HCT116 (cell line): ENCODE data around the gene ZNF319. TPM values are rescaled to one million over a fixed set of nuclear protein-coding genes. Genes with fewer than 3 reads are reported as not detected.

Experiments
- ATAC-seq: fragments of 200-7000 bp; cut with Tn5 transposase; 2 replicates; pipeline ENCODE4 v1.9.1; 2020; ENCODE audit warnings: mild to moderate bottlenecking, moderate library complexity
- BruUV-seq: library from RNA; stranded (reverse); fragments of 400-500 nt; replicated peaks from 2 replicates; lab custom pipeline; 2021; lab: Mats Ljungman, UMichigan
- CTCF ChIA-PET: fragments of 300-600 bp; sonication (Branson Sonifier 250); formaldehyde crosslinking; loops from one replicate; lab custom pipeline; 2021; ENCODE audit warnings: antibody characterized with exemption; lab: Charles Lee
- POLR2A ChIA-PET: fragments of 300-600, 350-600 bp; sonication (Branson Sonifier 250); formaldehyde crosslinking; loops from one replicate; lab custom pipeline; 2021; ENCODE audit warnings: antibody characterized with exemption; lab: Charles Lee
- RAD21 ChIA-PET, 2 experiments: fragments of 300-600 bp; sonication (Branson Sonifier 250); formaldehyde crosslinking; loops; one replicate each; lab custom pipeline; 2023; ENCODE audit warnings: low total read pairs in 2 of 2; ENCODE audit not compliant: uncharacterized antibody in 2 of 2, unreplicated experiment in 2 of 2, low non-redundant PET in 1 of 2; lab: Charles Lee
- DNase-seq: peaks from one replicate; pipeline ENCODE4 v3.0.0-alpha.2; 2010; ENCODE audit warnings: low read depth, low spot score
- H2AFZ ChIP-seq: fragments of 200-600 bp; shearing (Covaris generic), sonication (generic); 2 replicates; pipeline ENCODE4 v1.6.1; 2017; ENCODE audit warnings: low read depth, mixed run types, mixed read lengths, antibody characterized with exemption, low read length; ENCODE audit not compliant: poor library complexity, severe bottlenecking
- H3K27ac ChIP-seq: 2 replicates; pipeline ENCODE4 v1.5.1; 2012; ENCODE audit warnings: low read depth, low read length
- H3K27me3 ChIP-seq: fragments of 200-600 bp; sonication (generic); 2 replicates; pipeline ENCODE4 v1.6.1; 2016; ENCODE audit warnings: mixed run types, low read length, mixed read lengths; ENCODE audit not compliant: insufficient read depth
- H3K36me3 ChIP-seq, 2 experiments: fragments of 200-500 bp in 1 of 2; fragments of 200-600 bp in 1 of 2; sonication (Bioruptor generic) in 1 of 2; sonication (generic) in 1 of 2; 2 replicates each; pipeline versions ENCODE4 v1.5.1 to v1.6.1; 2014 to 2016; ENCODE audit warnings: low read length in 2 of 2, inconsistent platforms in 1 of 2, mixed read lengths in 1 of 2, mixed run types in 1 of 2; ENCODE audit not compliant: insufficient read depth in 2 of 2, control insufficient read depth in 1 of 2
- H3K4me1 ChIP-seq, 2 experiments: fragments of 200-600 bp in 1 of 2; sonication (generic) in 1 of 2; 2 replicates each; pipeline versions ENCODE4 v1.5.1 to v1.6.1; 2012 to 2017; ENCODE audit warnings: low read length in 2 of 2, inconsistent platforms in 1 of 2, mild to moderate bottlenecking in 1 of 2, mixed read lengths in 1 of 2, mixed run types in 1 of 2, moderate library complexity in 1 of 2; ENCODE audit not compliant: insufficient read depth in 2 of 2, control insufficient read depth in 1 of 2
- H3K4me2 ChIP-seq: fragments of 200-600 bp; sonication (generic); 2 replicates; pipeline ENCODE4 v1.6.1; 2017; ENCODE audit warnings: mixed run types, low read length, mixed read lengths
- H3K4me3 ChIP-seq, 2 experiments: fragments of 200-600 bp in 1 of 2; sonication (generic) in 1 of 2; replicated peaks in 1 of 2; 2 replicates each; pipeline ENCODE4 v1.5.1; 2011 to 2016; ENCODE audit warnings: low read length in 2 of 2, control low read depth in 1 of 2, low read depth in 1 of 2, mild to moderate bottlenecking in 1 of 2, mixed read lengths in 1 of 2, mixed run types in 1 of 2
- H3K79me2 ChIP-seq: fragments of 200-600 bp; sonication (generic); 2 replicates; pipeline ENCODE4 v1.6.1; 2017; ENCODE audit warnings: mild to moderate bottlenecking, mixed run types, low read length, moderate library complexity, mixed read lengths; ENCODE audit not compliant: insufficient read depth
- H3K9ac ChIP-seq: fragments of 200-600 bp; sonication (generic); 2 replicates; pipeline ENCODE4 v1.6.1; 2016; ENCODE audit warnings: low read length, mixed read lengths
- H3K9me2 ChIP-seq: fragments of 200-600 bp; sonication (generic), shearing (Covaris generic); 2 replicates; pipeline ENCODE4 v1.6.1; 2017; ENCODE audit warnings: mixed run types, mild to moderate bottlenecking, moderate library complexity; ENCODE audit not compliant: insufficient read depth
- H3K9me3 ChIP-seq, 2 experiments: fragments of 200-500 bp in 1 of 2; fragments of 200-600 bp in 1 of 2; sonication (Bioruptor generic) in 1 of 2; sonication (generic) in 1 of 2; 2 replicates each; pipeline ENCODE4 v1.6.1; 2014 to 2017; ENCODE audit warnings: low read length in 2 of 2, mixed read lengths in 2 of 2, inconsistent platforms in 1 of 2, low read depth in 1 of 2, mild to moderate bottlenecking in 1 of 2, mixed run types in 1 of 2, moderate library complexity in 1 of 2; ENCODE audit not compliant: control insufficient read depth in 1 of 2, insufficient read depth in 1 of 2
- H4K20me1 ChIP-seq: fragments of 200-600 bp; sonication (generic), shearing (Covaris generic); 2 replicates; pipeline ENCODE4 v1.6.1; 2017; ENCODE audit warnings: mixed run types, mild to moderate bottlenecking, moderate library complexity; ENCODE audit not compliant: insufficient read depth
- CEBPB ChIP-seq: IDR thresholded peaks from 2 replicates; pipeline ENCODE4 v1.6.1; 2012; ENCODE audit warnings: low read depth
- EGR1 ChIP-seq: IDR thresholded peaks from 2 replicates; pipeline ENCODE4 v1.6.1; 2012; ENCODE audit warnings: low read depth
- ELF1 ChIP-seq: IDR thresholded peaks from 2 replicates; pipeline ENCODE4 v1.6.1; 2012; ENCODE audit warnings: low read depth, borderline replicate concordance
- EZH2phosphoT487 ChIP-seq: fragments of 200-600 bp; IDR thresholded peaks from 2 replicates; pipeline ENCODE4 v1.6.1; 2018; ENCODE audit warnings: antibody characterized with exemption, borderline replicate concordance
- FOSL1 ChIP-seq: IDR thresholded peaks from 2 replicates; pipeline ENCODE4 v1.6.1; 2012; ENCODE audit warnings: low read depth
- MAX ChIP-seq: IDR thresholded peaks from 2 replicates; pipeline ENCODE4 v1.6.1; 2012
- RAD21 ChIP-seq: IDR thresholded peaks from 2 replicates; pipeline ENCODE4 v1.6.1; 2012; ENCODE audit warnings: low read depth, mild to moderate bottlenecking
- SP1 ChIP-seq: IDR thresholded peaks from 2 replicates; pipeline ENCODE4 v1.6.1; 2012; ENCODE audit warnings: low read depth
- SRF ChIP-seq: IDR thresholded peaks from 2 replicates; pipeline ENCODE4 v1.6.1; 2012; ENCODE audit warnings: low read depth
- TCF7L2 ChIP-seq: IDR thresholded peaks from 2 replicates; pipeline ENCODE4 v1.7.0; 2011; ENCODE audit warnings: borderline replicate concordance, inconsistent platforms; ENCODE audit not compliant: insufficient read depth, insufficient read length; ENCODE audit errors: extremely low read depth
- YY1 ChIP-seq: IDR thresholded peaks from 2 replicates; pipeline ENCODE4 v1.6.1; 2011; ENCODE audit warnings: low read length, low read depth, moderate library complexity, mild to moderate bottlenecking; ENCODE audit not compliant: insufficient replicate concordance; ENCODE audit errors: extremely low read depth
- ZFX ChIP-seq: fragments of 450-650 bp; IDR thresholded peaks from 2 replicates; pipeline ENCODE4 v1.6.1; 2017
- intact Hi-C: fragments of 100-400 bp; cut with micrococcal nuclease; formaldehyde crosslinking; loops from 2 replicates; pipeline ENCODE4 v1.10.0; 2022
- total RNA-seq: library from RNA; stranded (reverse); gene quantifications from one replicate; pipeline ENCODE4 v1.2.1, GENCODE V29; 2021; ENCODE audit not compliant: unreplicated experiment
- TF ChIP-seq, protein P1 (sequence below): IDR thresholded peaks from 2 replicates; pipeline ENCODE4 v1.6.1; 2011; ENCODE audit warnings: mild to moderate bottlenecking, low read length, moderate library complexity; ENCODE audit not compliant: insufficient replicate concordance; ENCODE audit errors: extremely low read depth

Gene ZNF319
- total RNA-seq, 1 experiment from 2014 or later, result 7.1 TPM

- Histone ChIP-seq H3K27me3 (no peaks in the 10 kb centered on the region), H3K4me2 (no peak overlapping the region), H4K20me1 (no peaks in the 10 kb centered on the region), H3K4me3 (no peak overlapping the region), H2AFZ (no peak overlapping the region), H3K27ac (no peak overlapping the region), H3K4me1 (no peaks in the 10 kb centered on the region; a peak in 1 of 4 replicates), H3K79me2 (no peaks in the 10 kb centered on the region), H3K9me3 (no peaks in the 10 kb centered on the region), H3K9me2 (no peaks in the 10 kb centered on the region), H3K9ac (no peak overlapping the region), H3K36me3 (no peaks in the 10 kb centered on the region)
- POLR2A ChIA-PET, result no interaction called here
- CTCF ChIA-PET, result no interaction called here
- BruUV-seq, result no TSS peak
- no peak for TF ChIP-seq YY1
- TF ChIP-seq CEBPB, result no peak
- no peak for TF ChIP-seq TCF7L2
- DNase-seq (no peak), ATAC-seq (no peak)
- RAD21 ChIA-PET, result no interaction called here
- intact Hi-C loops, result no loop called here
These were observed 50.1 kb downstream of the ZNF319 start for GRCh38 chr16:57950382-57950781.

GRCh38 chr16:57949595-57950238 lies 50.8 kb downstream of the ZNF319 start:
- ATAC-seq, result no peak
- Histone ChIP-seq H3K4me2 (no peak overlapping the region), H3K27ac (no peak overlapping the region), H3K9me2 (no peaks in the 10 kb centered on the region), H3K79me2 (no peaks in the 10 kb centered on the region), H4K20me1 (no peaks in the 10 kb centered on the region), H3K36me3 (no peaks in the 10 kb centered on the region), H2AFZ (no peak overlapping the region), H3K9me3 (no peaks in the 10 kb centered on the region), H3K4me1 (no peaks in the 10 kb centered on the region), H3K9ac (no peak overlapping the region), H3K4me3 (no peak overlapping the region), H3K27me3 (no peaks in the 10 kb centered on the region)
- BruUV-seq, result no TSS peak
- CTCF ChIA-PET, result no interaction called here
- no peak for DNase-seq
- intact Hi-C loops, result no loop called here
- POLR2A ChIA-PET, result no interaction called here
- no peak for TF ChIP-seq SP1
- no peak for TF ChIP-seq MAX
- no peak for TF ChIP-seq EZH2phosphoT487
- no peak for TF ChIP-seq ELF1
- no peak for TF ChIP-seq FOSL1
- TF ChIP-seq EGR1, result no peak
- no peak for TF ChIP-seq RAD21
- TF ChIP-seq, protein P1, sequence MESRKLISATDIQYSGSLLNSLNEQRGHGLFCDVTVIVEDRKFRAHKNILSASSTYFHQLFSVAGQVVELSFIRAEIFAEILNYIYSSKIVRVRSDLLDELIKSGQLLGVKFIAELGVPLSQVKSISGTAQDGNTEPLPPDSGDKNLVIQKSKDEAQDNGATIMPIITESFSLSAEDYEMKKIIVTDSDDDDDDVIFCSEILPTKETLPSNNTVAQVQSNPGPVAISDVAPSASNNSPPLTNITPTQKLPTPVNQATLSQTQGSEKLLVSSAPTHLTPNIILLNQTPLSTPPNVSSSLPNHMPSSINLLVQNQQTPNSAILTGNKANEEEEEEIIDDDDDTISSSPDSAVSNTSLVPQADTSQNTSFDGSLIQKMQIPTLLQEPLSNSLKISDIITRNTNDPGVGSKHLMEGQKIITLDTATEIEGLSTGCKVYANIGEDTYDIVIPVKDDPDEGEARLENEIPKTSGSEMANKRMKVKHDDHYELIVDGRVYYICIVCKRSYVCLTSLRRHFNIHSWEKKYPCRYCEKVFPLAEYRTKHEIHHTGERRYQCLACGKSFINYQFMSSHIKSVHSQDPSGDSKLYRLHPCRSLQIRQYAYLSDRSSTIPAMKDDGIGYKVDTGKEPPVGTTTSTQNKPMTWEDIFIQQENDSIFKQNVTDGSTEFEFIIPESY, result no peak
- TF ChIP-seq CEBPB, result no peak
- no peak for TF ChIP-seq YY1
- TF ChIP-seq SRF, result no peak
- TF ChIP-seq ZFX, result no peak
- RAD21 ChIA-PET, result no interaction called here
